GM19463 (cell line): ENCODE measurements around the gene DNAJB1.
"Not testable (repeated sequence)": the region's sequence is repeated elsewhere in the genome, so short reads cannot be mapped to it uniquely, and the experiment has no call there.

Source experiments
- ATAC-seq: cut with Tn5 transposase; IDR thresholded peaks from one replicate; pipeline ENCODE4 v1.9.1; 2021; ENCODE audit warnings: mild to moderate bottlenecking, moderate library complexity; ENCODE audit not compliant: unreplicated experiment

The DNAJB1 gene

DNA sequence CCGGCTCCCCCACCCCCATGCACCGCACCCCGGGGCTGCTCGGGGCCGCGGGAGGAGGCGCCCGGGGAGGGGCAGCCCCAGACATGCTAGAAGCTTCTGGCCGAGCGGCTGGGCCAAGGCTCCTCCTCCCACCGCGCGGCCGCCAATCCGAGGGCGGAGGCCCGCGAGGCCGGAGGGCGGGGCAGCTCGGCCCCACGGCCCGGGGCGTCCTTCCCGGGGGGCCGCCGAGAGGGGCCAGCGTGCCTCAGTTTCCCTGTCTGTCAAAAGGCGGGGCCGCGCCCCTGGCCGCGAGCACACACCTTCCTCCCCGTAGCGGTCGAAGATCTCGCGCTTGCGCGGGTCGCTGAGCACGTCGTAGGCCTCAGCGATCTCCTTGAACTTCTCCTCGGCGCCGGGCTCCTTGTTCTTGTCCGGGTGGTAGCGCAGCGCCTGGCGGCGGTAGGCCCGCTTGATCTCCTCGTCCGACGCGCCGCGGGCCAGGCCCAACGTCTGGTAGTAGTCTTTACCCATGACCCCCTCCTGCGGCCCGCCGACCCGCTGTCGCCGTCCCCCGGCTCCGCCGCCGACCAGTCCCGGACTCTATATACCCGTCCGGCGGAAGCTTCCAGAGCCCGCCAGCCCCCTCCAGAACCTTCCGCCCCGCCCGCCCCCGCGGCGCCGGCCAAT, at the start of gene DNAJB1:
Gene DNAJB1, minus strand, starts transcription at position 558 of the 666 bp plus-strand sequence. Its CDS starts 48 bp downstream, at position 510.
- peak; percentile 57 for ATAC-seq

- no peak for ATAC-seq
These were observed 48.9 kb upstream of the DNAJB1 start for GRCh38 chr19:14567079-14567478.

DNA sequence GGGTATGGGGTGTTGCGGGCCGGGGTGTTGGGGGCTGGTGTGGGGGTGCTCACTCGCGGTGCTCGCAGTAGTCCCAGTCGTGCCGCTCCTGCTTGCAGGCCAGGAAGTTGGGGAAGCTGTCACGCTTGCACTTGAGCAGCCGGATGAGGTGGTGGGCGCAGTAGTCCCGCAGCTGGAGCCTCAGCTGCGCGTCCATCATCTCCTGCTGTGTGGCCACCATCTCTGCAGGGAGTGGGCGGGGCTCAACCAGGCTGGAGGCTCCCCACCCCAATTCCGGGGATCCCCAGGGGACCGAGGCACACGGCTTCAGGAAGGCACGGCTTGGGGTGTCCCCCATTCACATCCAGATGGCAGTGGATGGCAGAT, 48.5 kb upstream of the DNAJB1 start:
- ATAC-seq: no peak

DNA sequence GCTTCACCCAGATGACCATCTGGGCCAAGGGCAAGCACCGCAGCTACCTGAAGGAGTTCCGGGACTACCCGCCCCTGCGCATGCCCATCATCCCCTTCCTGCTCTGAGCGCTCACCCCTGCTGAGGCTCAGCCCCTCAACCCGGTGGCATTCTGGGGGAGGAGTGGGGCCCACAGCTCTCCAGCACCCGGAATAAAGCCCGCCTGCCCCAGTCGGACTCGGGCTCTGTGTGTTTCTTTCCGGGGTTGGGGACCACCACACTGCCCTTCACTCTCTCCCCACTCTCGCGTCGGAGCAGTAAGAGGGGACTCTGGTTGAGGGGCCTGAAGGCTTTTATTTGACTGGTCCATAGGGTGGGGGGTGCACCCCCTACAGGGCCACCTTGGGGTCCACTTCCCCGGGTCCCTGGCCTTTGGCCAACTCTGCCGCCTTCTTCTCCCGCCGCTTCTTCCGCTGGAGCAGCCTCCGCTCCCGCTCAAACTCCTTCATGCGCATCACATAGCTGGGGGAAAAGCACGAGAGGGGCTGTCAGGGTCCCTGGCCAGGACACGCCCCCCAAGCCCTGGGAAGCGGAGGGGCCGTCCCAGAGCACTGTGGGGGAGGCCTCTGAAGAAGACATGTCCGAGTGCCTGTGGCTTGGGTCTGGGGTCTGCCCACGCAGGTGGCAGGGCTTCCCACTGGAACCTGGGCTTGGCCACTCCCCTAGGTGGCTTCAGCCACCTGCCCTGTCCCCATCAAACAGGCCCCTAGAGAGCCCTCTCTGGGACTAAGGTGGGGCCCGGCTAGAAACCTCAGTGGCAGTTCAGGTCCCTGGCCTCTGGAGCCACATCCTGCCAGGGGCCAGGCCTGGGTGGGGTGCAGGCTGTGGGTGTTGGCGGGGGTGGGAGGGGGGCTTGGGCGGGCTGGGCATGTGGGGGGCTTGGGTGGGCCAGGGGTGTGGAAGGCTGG, 47.8 kb upstream of the DNAJB1 start:
- ATAC-seq: no peak

- ATAC-seq: no peak
These were observed 47.1 kb upstream of the DNAJB1 start for GRCh38 chr19:14565298-14565679.

GRCh38 chr19:14564652-14565297, 46.6 kb upstream of the DNAJB1 start:
- ATAC-seq: not testable (repeated sequence)

- ATAC-seq: no peak
These were observed 45.9 kb upstream of the DNAJB1 start for GRCh38 chr19:14563989-14564651.

GRCh38 chr19:14563590-14563926, 45.4 kb upstream of the DNAJB1 start:
- ATAC-seq: no peak

GRCh38 chr19:14562660-14563589, 44.7 kb upstream of the DNAJB1 start:
- ATAC-seq: no peak

DNA sequence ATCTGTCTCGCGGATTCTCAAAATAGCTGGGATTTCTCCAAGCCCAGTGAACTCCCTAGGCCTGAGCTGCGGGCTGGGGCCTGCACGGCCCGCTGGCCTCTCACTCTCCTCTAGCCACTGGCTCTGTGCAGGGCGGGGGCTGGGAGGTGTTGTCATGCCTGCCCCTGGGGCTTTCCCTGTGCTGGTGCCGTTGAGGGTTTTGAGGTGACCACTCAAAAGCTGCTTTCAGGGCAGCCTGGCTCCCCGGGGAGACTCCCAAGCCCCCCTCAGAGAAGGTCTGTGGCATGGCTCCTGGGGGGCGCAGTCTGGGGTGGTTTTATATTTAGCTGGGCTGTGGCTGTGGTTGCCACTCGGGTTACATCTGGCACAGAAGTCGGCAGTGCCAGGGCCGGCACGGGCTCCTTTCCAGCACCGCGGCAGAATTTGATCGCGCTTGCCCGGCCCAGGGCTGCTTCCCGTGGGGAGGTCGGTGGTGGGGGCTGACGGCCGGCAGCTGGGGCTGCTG, 43.7 kb upstream of the DNAJB1 start:
- ATAC-seq: peak; percentile 39

DNA sequence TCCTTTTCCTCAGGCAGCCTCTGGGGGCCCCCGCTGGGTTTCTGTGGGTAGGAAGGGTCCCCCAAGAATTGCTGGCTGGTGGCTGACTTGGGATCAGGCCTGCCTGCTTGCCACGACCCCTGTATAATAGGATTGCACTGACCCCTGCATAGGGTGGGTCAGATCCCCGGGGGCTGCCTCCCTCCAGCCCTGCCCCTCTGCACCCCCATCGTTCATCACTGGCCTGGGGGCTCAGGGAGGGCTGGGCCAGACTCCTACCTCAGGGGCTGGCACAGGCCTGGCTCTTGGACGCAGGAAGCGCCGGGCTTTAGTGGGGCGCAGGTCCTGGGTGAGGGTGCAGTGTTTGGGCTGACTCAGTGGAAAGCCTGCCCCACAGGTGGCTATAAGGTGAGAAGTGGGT, 43.1 kb upstream of the DNAJB1 start:
- no peak for ATAC-seq

- ATAC-seq: no peak
These were observed 42.5 kb upstream of the DNAJB1 start for GRCh38 chr19:14560776-14561108.

GRCh38 chr19:14559916-14560775, 41.9 kb upstream of the DNAJB1 start:
- ATAC-seq: no peak

- no peak for ATAC-seq
These were observed 40.3 kb upstream of the DNAJB1 start for GRCh38 chr19:14558370-14559066.

- ATAC-seq: peak; percentile 56
These were observed 38.5 kb upstream of the DNAJB1 start for GRCh38 chr19:14556662-14557188.

- no peak for ATAC-seq
These were observed 37.9 kb upstream of the DNAJB1 start for GRCh38 chr19:14555918-14556661.

DNA sequence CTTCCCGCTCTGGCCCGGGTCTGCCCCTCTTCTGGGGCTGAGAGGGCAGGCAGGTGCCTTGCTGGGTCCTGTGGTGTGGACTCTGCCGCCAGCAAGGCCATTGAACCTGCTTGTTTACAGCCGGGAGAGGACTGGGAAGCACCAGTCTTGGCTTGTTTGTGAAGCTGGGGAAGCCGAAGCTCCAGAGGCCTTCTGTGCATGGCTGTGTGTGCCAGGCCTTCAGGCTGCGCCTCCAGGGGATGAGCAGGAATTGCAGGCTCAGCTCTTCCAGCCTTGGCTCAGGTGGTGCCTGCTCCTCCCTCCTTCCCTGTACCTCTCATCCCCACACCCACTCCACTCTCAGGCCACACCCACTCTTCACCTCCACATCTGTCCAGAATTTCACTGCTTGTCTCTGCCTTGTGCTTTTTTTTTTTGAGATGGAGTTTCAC, 36.2 kb upstream of the DNAJB1 start:
- ATAC-seq: no peak

DNA sequence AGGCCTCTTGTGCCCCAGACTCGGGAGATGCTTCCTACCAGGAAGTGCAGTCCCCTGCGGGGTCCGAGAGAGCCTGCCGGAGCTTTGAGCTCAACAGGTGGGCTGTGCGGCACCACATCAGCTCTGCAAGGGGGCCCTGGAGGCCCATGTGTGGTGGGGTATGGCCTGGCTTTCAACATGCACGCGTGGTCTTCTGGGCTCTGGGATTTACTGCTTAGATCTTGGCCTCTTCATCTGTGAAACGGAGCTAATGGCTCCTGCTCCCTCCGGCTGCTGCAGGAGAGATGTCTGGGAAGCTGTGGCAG, 35.7 kb upstream of the DNAJB1 start:
- no peak for ATAC-seq
